Measurements from ENCODE around the gene DPP6. TPM values are rescaled to one million over a fixed set of nuclear protein-coding genes. Genes with fewer than 3 reads are reported as not detected.
A peak's percentile ranks its signal among the peaks of the same experiment; 100 is the strongest.
"Not testable (repeated sequence)": the region's sequence is repeated elsewhere in the genome, so short reads cannot be mapped to it uniquely, and the experiment has no call there.

DPP6 gene
- total RNA-seq, 2 experiments from 2014 or later = not detected

GRCh38 chr7:154052530-154053252 is 493 bp downstream of the DPP6 start:
- H3K9me3 Mint-ChIP-seq; H3K36me3 Mint-ChIP-seq; intact Hi-C loops (cut with micrococcal nuclease); CTCF ChIA-PET; DNase-seq; H3K4me1 Mint-ChIP-seq (ENCODE audit: low read depth); POLR2A ChIA-PET; H3K27me3 Mint-ChIP-seq; H3K4me3 Mint-ChIP-seq; H3K27ac Mint-ChIP-seq: not testable (repeated sequence)

GRCh38 chr7:154053466-154054312 is 1.5 kb downstream of the DPP6 start:
- H3K27ac Mint-ChIP-seq; intact Hi-C loops (cut with micrococcal nuclease); POLR2A ChIA-PET; H3K4me3 Mint-ChIP-seq; CTCF ChIA-PET; H3K27me3 Mint-ChIP-seq; H3K36me3 Mint-ChIP-seq; H3K4me1 Mint-ChIP-seq (ENCODE audit: low read depth); H3K9me3 Mint-ChIP-seq; DNase-seq: not testable (repeated sequence)

GRCh38 chr7:154054664-154055063 is 2.5 kb downstream of the DPP6 start:
- H3K27ac Mint-ChIP-seq; CTCF ChIA-PET; H3K9me3 Mint-ChIP-seq; DNase-seq; H3K36me3 Mint-ChIP-seq; intact Hi-C loops (cut with micrococcal nuclease); H3K4me3 Mint-ChIP-seq; H3K27me3 Mint-ChIP-seq; POLR2A ChIA-PET; H3K4me1 Mint-ChIP-seq (ENCODE audit: low read depth): not testable (repeated sequence)

DNA sequence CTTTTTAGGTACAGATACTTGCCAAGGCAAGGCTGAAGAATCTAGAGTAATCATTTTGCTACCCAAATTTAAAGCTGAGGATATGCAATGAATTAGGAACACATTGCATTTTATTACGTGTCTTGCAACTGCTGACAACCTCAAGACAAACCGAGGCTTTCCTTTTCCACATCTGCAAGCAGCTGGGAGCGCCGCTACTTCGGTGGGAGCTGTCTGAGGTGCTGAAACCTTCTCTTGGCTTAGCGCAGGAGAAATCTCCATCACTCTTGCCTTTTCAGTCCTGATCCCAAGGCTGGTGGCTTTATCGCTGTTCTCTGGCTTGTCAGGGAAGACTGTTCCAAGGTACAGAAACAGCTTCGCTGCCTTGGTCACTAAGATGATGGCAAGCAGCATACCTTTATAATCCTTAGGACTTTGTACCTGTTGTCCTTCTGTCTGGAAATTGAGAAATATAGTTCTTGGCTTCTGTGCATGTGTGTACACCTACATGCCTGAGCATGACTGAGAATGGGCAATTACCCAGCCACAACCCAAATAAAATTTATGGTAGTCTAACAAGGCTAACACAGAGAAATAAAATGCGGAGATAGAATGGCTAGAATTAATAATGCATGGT is 3.4 kb downstream of the DPP6 start:
- H3K27ac Mint-ChIP-seq; CTCF ChIA-PET; H3K9me3 Mint-ChIP-seq; POLR2A ChIA-PET; H3K4me3 Mint-ChIP-seq; H3K4me1 Mint-ChIP-seq (ENCODE audit: low read depth); H3K27me3 Mint-ChIP-seq; H3K36me3 Mint-ChIP-seq; intact Hi-C loops (cut with micrococcal nuclease): not testable (repeated sequence)
- peak; percentile 29 for DNase-seq

GRCh38 chr7:154058783-154059182 is 6.6 kb downstream of the DPP6 start:
- H3K4me3 Mint-ChIP-seq; intact Hi-C loops (cut with micrococcal nuclease); DNase-seq; POLR2A ChIA-PET; H3K27me3 Mint-ChIP-seq; H3K4me1 Mint-ChIP-seq (ENCODE audit: low read depth); CTCF ChIA-PET; H3K9me3 Mint-ChIP-seq; H3K27ac Mint-ChIP-seq; H3K36me3 Mint-ChIP-seq: not testable (repeated sequence)

GRCh38 chr7:154060551-154060950 is 8.4 kb downstream of the DPP6 start:
- H3K4me1 Mint-ChIP-seq (ENCODE audit: low read depth); H3K4me3 Mint-ChIP-seq; CTCF ChIA-PET; H3K36me3 Mint-ChIP-seq; H3K27me3 Mint-ChIP-seq; H3K9me3 Mint-ChIP-seq; intact Hi-C loops (cut with micrococcal nuclease); POLR2A ChIA-PET; DNase-seq; H3K27ac Mint-ChIP-seq: not testable (repeated sequence)

DNA sequence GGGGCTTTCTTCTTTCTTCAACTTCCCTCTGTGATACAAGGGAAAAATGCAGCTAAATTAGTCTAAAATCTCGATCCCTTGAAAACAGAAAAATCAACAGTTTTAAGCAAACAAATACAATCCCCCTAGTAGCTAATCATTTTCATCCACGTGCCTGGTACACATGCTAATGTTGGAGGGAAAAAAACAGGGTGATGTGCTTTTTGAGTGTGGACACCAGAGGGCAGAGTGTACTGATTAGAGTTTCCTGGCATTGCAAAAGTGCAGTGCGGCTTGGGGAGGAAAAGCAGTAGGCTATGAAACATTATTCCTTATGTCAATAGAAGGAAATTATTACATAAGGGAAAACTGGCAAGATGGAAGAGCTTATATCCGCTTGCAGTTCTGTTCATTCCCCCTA is 19.6 kb downstream of the DPP6 start:
- H3K27ac Mint-ChIP-seq; CTCF ChIA-PET; H3K4me1 Mint-ChIP-seq (ENCODE audit: low read depth); H3K36me3 Mint-ChIP-seq; DNase-seq; POLR2A ChIA-PET; intact Hi-C loops (cut with micrococcal nuclease); H3K27me3 Mint-ChIP-seq; H3K9me3 Mint-ChIP-seq; H3K4me3 Mint-ChIP-seq: not testable (repeated sequence)

GRCh38 chr7:154072395-154073181 is 20.4 kb downstream of the DPP6 start:
- CTCF ChIA-PET; H3K36me3 Mint-ChIP-seq; intact Hi-C loops (cut with micrococcal nuclease): not testable (repeated sequence)

GRCh38 chr7:154078523-154078922 is 26.3 kb downstream of the DPP6 start:
- H3K4me3 Mint-ChIP-seq; H3K4me1 Mint-ChIP-seq (ENCODE audit: low read depth); H3K27me3 Mint-ChIP-seq; POLR2A ChIA-PET; CTCF ChIA-PET; H3K36me3 Mint-ChIP-seq; H3K9me3 Mint-ChIP-seq; intact Hi-C loops (cut with micrococcal nuclease); H3K27ac Mint-ChIP-seq; DNase-seq: not testable (repeated sequence)

More at GRCh38 chr7:154072395-154073181, 20.4 kb downstream of the DPP6 start:
- H3K4me3 Mint-ChIP-seq; DNase-seq; POLR2A ChIA-PET; H3K4me1 Mint-ChIP-seq (ENCODE audit: low read depth); H3K27ac Mint-ChIP-seq; H3K9me3 Mint-ChIP-seq; H3K27me3 Mint-ChIP-seq: not testable (repeated sequence)

DNA sequence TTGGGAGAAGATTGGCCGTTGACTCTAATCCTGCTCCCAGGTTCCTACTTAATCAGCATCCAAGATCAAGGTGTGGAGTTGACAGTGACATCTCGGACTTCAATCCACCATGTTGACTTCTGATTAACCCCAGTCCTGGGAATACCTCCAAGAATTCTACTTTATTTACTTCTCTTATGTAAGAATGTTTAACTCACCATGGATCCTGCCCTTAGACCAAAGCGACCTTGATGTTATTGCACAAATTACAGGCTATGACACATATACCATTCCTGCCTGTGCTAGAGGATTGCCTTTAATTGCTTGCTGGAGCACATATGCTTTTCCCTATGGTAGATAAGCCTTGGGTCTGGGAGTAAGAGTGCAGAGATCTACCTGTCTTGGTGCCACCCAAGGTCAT is 28.1 kb downstream of the DPP6 start:
- H3K27ac Mint-ChIP-seq; H3K27me3 Mint-ChIP-seq; H3K9me3 Mint-ChIP-seq; H3K4me3 Mint-ChIP-seq; H3K36me3 Mint-ChIP-seq; H3K4me1 Mint-ChIP-seq (ENCODE audit: low read depth); POLR2A ChIA-PET; DNase-seq; intact Hi-C loops (cut with micrococcal nuclease); CTCF ChIA-PET: not testable (repeated sequence)

- DNase-seq; H3K27ac Mint-ChIP-seq; intact Hi-C loops (cut with micrococcal nuclease); H3K9me3 Mint-ChIP-seq; H3K27me3 Mint-ChIP-seq; H3K4me1 Mint-ChIP-seq (ENCODE audit: low read depth); H3K4me3 Mint-ChIP-seq; POLR2A ChIA-PET; H3K36me3 Mint-ChIP-seq; CTCF ChIA-PET: not testable (repeated sequence)
Observed at GRCh38 chr7:154087037-154087725, 35.0 kb downstream of the DPP6 start.

DNA sequence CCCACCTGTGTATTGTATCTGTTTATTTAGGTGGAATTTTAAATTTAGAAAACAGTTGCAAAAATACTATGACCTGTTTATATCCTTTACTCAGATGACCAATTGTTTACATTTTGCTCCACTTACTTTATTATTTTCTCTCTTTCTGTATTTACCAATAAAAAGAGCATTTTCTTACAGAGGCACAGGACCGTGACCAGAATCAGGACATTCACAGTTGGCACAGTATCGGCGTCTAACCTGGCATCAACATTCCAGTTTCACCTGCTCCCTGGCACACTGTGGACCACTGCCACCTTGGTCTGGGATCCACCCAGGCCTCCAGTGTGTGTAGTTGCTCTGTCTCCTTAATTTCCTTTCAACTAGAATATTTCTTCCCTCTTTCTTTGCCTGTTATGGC is 39.9 kb downstream of the DPP6 start:
- H3K9me3 Mint-ChIP-seq; H3K36me3 Mint-ChIP-seq; CTCF ChIA-PET; intact Hi-C loops (cut with micrococcal nuclease); H3K27ac Mint-ChIP-seq; H3K27me3 Mint-ChIP-seq; H3K4me3 Mint-ChIP-seq; DNase-seq; H3K4me1 Mint-ChIP-seq (ENCODE audit: low read depth); POLR2A ChIA-PET: not testable (repeated sequence)
